A549 (cell line): Measurements from ENCODE around the gene PNPLA6. TPM values are rescaled to one million over a fixed set of nuclear protein-coding genes. Genes with fewer than 3 reads are reported as not detected.
A peak's percentile ranks its signal among the peaks of the same experiment; 100 is the strongest.

Experiments used
- ATAC-seq, 2 experiments: fragments of 200-7000 bp in 1 of 2; fragments of >200 bp in 1 of 2; cut with Nextera tagmentation in 1 of 2; cut with Tn5 transposase in 1 of 2; 3 replicates each; pipeline versions ENCODE4 v1.8.0 to v1.9.1; 2018 to 2020; ENCODE audit warnings: mild to moderate bottlenecking in 1 of 2, moderate library complexity in 1 of 2
- CTCF ChIA-PET: fragments of 300-600 bp; sonication (Branson Sonifier 250); formaldehyde crosslinking; extraction: SDS; loops from one replicate; lab custom pipeline; 2021; ENCODE audit warnings: antibody characterized with exemption, inconsistent platforms; lab: Yijun Ruan, JAX
- POLR2A ChIA-PET: fragments of 350-600 bp; formaldehyde crosslinking; extraction: SDS; loops from one replicate; lab custom pipeline; 2021; ENCODE audit warnings: antibody characterized with exemption, inconsistent platforms; lab: Yijun Ruan, JAX
- DNase-seq, 2 experiments: peaks; one replicate each; pipeline versions ENCODE4 v3.0.0 to v3.0.0-alpha.2; 2011 to 2016; ENCODE audit warnings: low read depth in 1 of 2, low spot score in 1 of 2
- FAIRE-seq: peaks from 2 replicates; lab custom pipeline; 2011; peaks lifted over from hg19 to GRCh38; lab: Jason Lieb, UNC
- H3K27ac ChIP-seq, 2 experiments: fragments of >200 bp; sonication (Bioruptor Twin); formaldehyde crosslinking; 3 replicates each; pipeline ENCODE4 v1.5.1; 2016 to 2017
- H3K4me1 ChIP-seq: fragments of >200 bp; sonication (Bioruptor Twin); formaldehyde crosslinking; 3 replicates; pipeline ENCODE4 v1.6.1; 2016
- H3K4me2 ChIP-seq: fragments of >200 bp; sonication (Bioruptor Twin); formaldehyde crosslinking; 3 replicates; pipeline ENCODE4 v1.6.1; 2016
- H3K4me3 ChIP-seq: fragments of >200 bp; sonication (Bioruptor Twin); formaldehyde crosslinking; 3 replicates; pipeline ENCODE4 v1.5.1; 2016
- H3K9me3 ChIP-seq: fragments of >200 bp; sonication (Bioruptor Twin); formaldehyde crosslinking; 3 replicates; pipeline ENCODE4 v1.6.1; 2016
- CBX2 ChIP-seq: fragments of 200-600 bp; sonication (generic); IDR thresholded peaks from 2 replicates; pipeline ENCODE4 v1.6.1; 2016; ENCODE audit warnings: low read depth, mild to moderate bottlenecking, borderline replicate concordance
- FOSL2 ChIP-seq, 2 experiments: fragments of 450-650 bp in 1 of 2; fragments of >200 bp in 1 of 2; sonication (Bioruptor Twin) in 1 of 2; formaldehyde crosslinking; IDR thresholded peaks; 2 replicates each; pipeline versions ENCODE4 v1.5.0 to v1.6.1; 2016 to 2020; ENCODE audit warnings: mild to moderate bottlenecking in 1 of 2, moderate library complexity in 1 of 2
- FOXS1 ChIP-seq: fragments of 250-450 bp; sonication (Bioruptor Pico); IDR thresholded peaks from 2 replicates; pipeline ENCODE4 v1.5.0; 2020; ENCODE audit warnings: mild to moderate bottlenecking, moderate library complexity
- KDM1A ChIP-seq: fragments of 200-600 bp; sonication (generic); IDR thresholded peaks from 2 replicates; pipeline ENCODE4 v1.6.1; 2016; ENCODE audit warnings: low read depth, mild to moderate bottlenecking
- NR3C1 ChIP-seq: fragments of >200 bp; sonication (Bioruptor Twin); formaldehyde crosslinking; IDR thresholded peaks from 3 replicates; pipeline ENCODE4 v1.6.1; 2017
- PHF8 ChIP-seq: fragments of 200-600 bp; sonication (generic); IDR thresholded peaks from 2 replicates; pipeline ENCODE4 v1.6.1; 2016; ENCODE audit warnings: low read depth, mild to moderate bottlenecking, antibody characterized with exemption, moderate library complexity, borderline replicate concordance
- POLR2A ChIP-seq: IDR thresholded peaks from 2 replicates; pipeline ENCODE4 v1.6.1; 2012; ENCODE audit warnings: mild to moderate bottlenecking, low read length
- POLR2AphosphoS2 ChIP-seq: conservative IDR thresholded peaks from 2 replicates; pipeline ENCODE4 v1.6.1; 2012; ENCODE audit warnings: low read length, improper control_type of control experiment, inconsistent platforms
- RARB ChIP-seq: fragments of 250-450 bp; sonication (Bioruptor Pico); IDR thresholded peaks from 2 replicates; pipeline ENCODE4 v1.8.0; 2021; ENCODE audit warnings: mild to moderate bottlenecking, moderate library complexity
- RCOR1 ChIP-seq: fragments of 150-350 bp; IDR thresholded peaks from 2 replicates; pipeline ENCODE4 v1.6.1; 2014; ENCODE audit warnings: antibody characterized with exemption, low read length, low read depth
- ZC3H11A ChIP-seq: fragments of 450-650 bp; IDR thresholded peaks from 2 replicates; pipeline ENCODE4 v1.6.1; 2014; ENCODE audit warnings: antibody characterized with exemption, mild to moderate bottlenecking
- WGBS: methylation state at CpG from one replicate; pipeline ENCODE4 v1.1.6; 2017; ENCODE audit errors: missing lambda C conversion rate; 5-methylcytosine and 5-hydroxymethylcytosine counted together
- polyA plus RNA-seq, 4 experiments: library from polyadenylated mRNA; depleted of rRNA in 3 of 4; stranded (reverse); fragments of >200 nt; fragmentation: RNase III in 1 of 4; extraction: RNeasy Plus Mini Kit Qiagen cat#74134 plus additional on column Dnase treatment in 1 of 4; gene quantifications; 2 replicates in 3 of 4; 3 replicates in 1 of 4; pipeline ENCODE4 v1.2.3, GENCODE V29; 2011 to 2017
- TF ChIP-seq, protein P1 (sequence below): fragments of 250-450 bp; sonication (Bioruptor Pico); IDR thresholded peaks from 2 replicates; pipeline ENCODE4 v1.5.0; 2020; ENCODE audit warnings: low read depth, mild to moderate bottlenecking, moderate library complexity

Gene PNPLA6
- polyA plus RNA-seq, 2 of the 4 experiments (the other 2 are of a cell fraction) = 17.0 to 58.1 TPM

DNA sequence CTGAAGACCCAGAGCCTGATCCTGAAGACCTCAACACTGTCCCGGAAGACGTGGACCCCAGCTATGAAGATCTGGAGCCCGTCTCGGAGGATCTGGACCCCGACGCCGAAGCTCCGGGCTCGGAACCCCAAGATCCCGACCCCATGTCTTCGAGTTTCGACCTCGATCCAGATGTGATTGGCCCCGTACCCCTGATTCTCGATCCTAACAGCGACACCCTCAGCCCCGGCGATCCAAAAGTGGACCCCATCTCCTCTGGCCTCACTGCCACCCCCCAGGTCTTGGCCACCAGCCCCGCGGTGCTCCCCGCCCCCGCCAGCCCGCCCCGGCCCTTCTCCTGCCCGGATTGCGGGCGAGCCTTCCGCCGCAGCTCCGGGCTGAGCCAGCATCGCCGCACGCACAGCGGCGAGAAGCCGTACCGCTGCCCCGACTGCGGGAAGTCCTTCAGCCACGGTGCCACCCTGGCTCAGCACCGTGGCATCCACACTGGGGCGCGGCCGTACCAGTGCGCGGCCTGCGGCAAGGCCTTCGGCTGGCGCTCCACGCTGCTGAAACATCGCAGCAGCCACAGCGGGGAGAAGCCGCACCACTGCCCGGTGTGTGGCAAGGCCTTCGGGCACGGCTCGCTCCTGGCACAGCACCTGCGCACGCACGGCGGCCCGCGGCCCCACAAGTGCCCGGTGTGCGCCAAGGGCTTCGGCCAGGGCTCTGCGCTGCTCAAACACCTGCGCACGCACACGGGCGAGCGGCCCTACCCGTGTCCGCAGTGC is 16.0 kb upstream of the PNPLA6 start:
- Histone ChIP-seq H3K27ac (no peak overlapping the region), H3K4me3 (no peak overlapping the region), H3K4me2 (no peak overlapping the region), H3K4me1 (peaks cover 16% of the 10 kb centered on the region), H3K9me3 (no peaks in the 10 kb centered on the region)
- ATAC-seq (no peak), DNase-seq (no peak), FAIRE-seq (no peak)
- TF ChIP-seq KDM1A (no peak), RCOR1 (no peak), CBX2 (no peak), RARB (CRISPR knock-in tag) (no peak), ZC3H11A (no peak)
- ChIA-PET CTCF (interaction anchor here (0.6 to 0.7 kb wide), 2 partner anchors 9 to 29 kb away, joined by 3 read pairs; no protein-coding TSS in a partner anchor), POLR2A (interaction anchor here (1.1 kb wide), 1 partner anchor 31 kb away, joined by 3 read pairs; the partner anchor contains the start of gene PEX11G)
- 95% methylated on average over 34 of the region's 74 CpGs for WGBS

DNA sequence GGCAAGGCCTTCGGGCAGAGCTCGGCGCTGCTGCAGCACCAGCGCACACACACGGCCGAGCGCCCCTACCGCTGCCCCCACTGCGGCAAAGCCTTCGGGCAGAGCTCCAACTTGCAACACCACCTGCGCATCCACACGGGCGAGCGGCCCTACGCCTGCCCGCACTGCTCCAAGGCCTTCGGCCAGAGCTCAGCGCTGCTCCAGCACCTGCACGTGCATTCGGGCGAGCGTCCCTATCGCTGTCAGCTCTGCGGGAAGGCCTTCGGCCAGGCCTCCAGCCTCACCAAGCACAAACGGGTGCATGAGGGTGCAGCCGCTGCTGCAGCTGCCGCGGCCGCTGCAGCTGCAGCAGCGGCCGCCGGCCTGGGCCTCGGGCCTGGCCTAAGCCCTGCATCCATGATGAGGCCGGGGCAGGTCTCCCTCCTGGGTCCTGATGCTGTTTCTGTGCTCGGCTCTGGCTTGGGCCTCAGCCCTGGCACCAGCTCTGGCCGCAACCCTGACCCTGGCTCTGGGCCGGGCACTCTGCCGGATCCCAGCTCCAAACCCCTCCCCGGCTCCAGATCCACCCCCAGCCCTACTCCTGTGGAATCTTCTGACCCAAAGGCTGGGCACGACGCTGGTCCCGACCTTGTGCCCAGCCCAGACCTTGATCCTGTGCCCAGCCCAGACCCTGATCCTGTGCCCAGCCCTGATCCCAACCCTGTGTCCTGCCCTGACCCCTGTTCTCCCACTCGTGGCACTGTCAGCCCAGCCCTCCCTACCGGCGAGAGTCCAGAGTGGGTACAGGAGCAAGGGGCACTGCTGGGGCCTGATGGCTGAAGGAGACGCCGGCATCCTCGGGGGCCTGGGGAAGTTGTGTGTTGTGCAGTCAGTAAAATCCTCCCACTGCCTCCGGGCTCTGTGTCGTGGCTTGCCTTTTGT is 15.1 kb upstream of the PNPLA6 start:
- TF ChIP-seq NR3C1 = no peak
- no peak for TF ChIP-seq PHF8
- TF ChIP-seq, protein P1, sequence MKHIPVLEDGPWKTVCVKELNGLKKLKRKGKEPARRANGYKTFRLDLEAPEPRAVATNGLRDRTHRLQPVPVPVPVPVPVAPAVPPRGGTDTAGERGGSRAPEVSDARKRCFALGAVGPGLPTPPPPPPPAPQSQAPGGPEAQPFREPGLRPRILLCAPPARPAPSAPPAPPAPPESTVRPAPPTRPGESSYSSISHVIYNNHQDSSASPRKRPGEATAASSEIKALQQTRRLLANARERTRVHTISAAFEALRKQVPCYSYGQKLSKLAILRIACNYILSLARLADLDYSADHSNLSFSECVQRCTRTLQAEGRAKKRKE (CRISPR knock-in tag) = no peak
- TF ChIP-seq FOSL2 (IDR thresholded peaks at IDR 0.05) = no peak
- no peak for TF ChIP-seq FOSL2 (CRISPR knock-in tag; IDR thresholded peaks at IDR 0.05)
- no peak overlapping the region for H3K4me3 ChIP-seq
- WGBS = 93% methylated on average over 22 of the region's 51 CpGs
- no peak overlapping the region for H3K27ac ChIP-seq
- DNase-seq (no peak), ATAC-seq (no peak), FAIRE-seq (no peak)
- no peak overlapping the region for H3K4me2 ChIP-seq
- peaks cover 12% of the 10 kb centered on the region for H3K4me1 ChIP-seq
- no peaks in the 10 kb centered on the region for H3K9me3 ChIP-seq
- CTCF ChIA-PET = interaction anchor here (0.6 to 1.7 kb wide), 3 partner anchors 9 to 48 kb away, joined by 3 to 5 read pairs (median 3); no protein-coding TSS in a partner anchor
- POLR2A ChIA-PET = interaction anchor here (1.1 kb wide), 1 partner anchor 32 kb away, joined by 3 read pairs; the partner anchor contains the start of gene PEX11G

DNA sequence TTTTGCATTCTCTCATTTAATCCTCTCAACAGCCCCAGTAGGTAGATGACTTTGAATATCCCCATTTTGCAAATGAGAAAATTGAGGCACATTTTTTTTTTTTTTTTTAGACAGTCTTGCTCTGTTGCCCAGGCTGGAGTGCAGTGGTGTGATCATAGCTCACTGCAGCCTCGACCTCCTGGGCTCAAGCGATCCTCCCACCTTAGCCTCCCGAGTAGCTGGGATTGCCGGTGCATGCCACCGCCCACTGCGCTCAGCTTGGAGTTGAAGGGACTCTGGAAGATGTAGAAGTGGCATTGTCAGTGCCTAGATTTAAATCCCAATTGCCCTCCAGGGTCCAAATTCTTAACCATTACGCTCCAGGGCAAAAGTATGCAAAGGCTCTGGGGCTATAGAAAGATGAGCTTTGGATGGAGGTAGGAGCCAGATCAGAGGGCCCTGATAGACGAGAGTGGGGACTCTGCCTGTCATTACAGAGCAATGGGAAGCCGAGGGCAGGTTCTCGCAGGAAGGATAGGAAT is 13.9 kb upstream of the PNPLA6 start:
- POLR2A ChIA-PET = interaction anchor here (0.6 to 2.5 kb wide), 3 partner anchors 11 to 14 kb away, joined by 4 to 11 read pairs (median 10); no protein-coding TSS in a partner anchor
- ATAC-seq = no peak
- WGBS = 67% methylated on average over 10 of the region's 10 CpGs
- H3K27ac ChIP-seq = peak overlapping the region; percentile 77 to 94
- TF ChIP-seq RARB (CRISPR knock-in tag) = no peak
- no peak for TF ChIP-seq POLR2AphosphoS2
- TF ChIP-seq POLR2A = no peak
- TF ChIP-seq FOXS1 (CRISPR knock-in tag) = no peak
- TF ChIP-seq, all 56 proteins: peak for 0
- CTCF ChIA-PET = interaction anchor here (0.7 to 1.7 kb wide), 4 partner anchors 13 to 83 kb away, joined by 3 to 5 read pairs (median 4); no protein-coding TSS in a partner anchor
- DNase-seq = no peak
- Histone ChIP-seq H3K4me2 (peak overlapping the region; percentile 99), H3K9me3 (no peaks in the 10 kb centered on the region), H3K4me1 (peaks cover 9% of the 10 kb centered on the region; the same call in 1 of the 3 replicates), H3K4me3 (peak overlapping the region; percentile 81)
- no peak for FAIRE-seq
